OCI-LY1 (cell line): Measurements from ENCODE around the gene UNC93A.

Experiments used
- H2AFZ ChIP-seq: fragments of 200-600 bp; sonication (generic), shearing (Covaris generic); 2 replicates; pipeline ENCODE4 v1.6.0; 2014; ENCODE audit warnings: antibody characterized with exemption, mild to moderate bottlenecking, low read length
- H3F3A ChIP-seq: fragments of 200-600 bp; sonication (generic), shearing (Covaris generic); 2 replicates; pipeline ENCODE4 v1.6.0; 2014; ENCODE audit warnings: mild to moderate bottlenecking, antibody characterized with exemption, low read length, moderate library complexity; ENCODE audit not compliant: insufficient read depth
- H3K27ac ChIP-seq: fragments of 200-600 bp; sonication (generic); 2 replicates; pipeline ENCODE4 v1.5.1; 2014; ENCODE audit warnings: low read length, mixed run types, mild to moderate bottlenecking, low read depth; ENCODE audit not compliant: poor library complexity, severe bottlenecking
- H3K27me3 ChIP-seq: fragments of 200-600 bp; sonication (generic); 2 replicates; pipeline ENCODE4 v1.6.0; 2014; ENCODE audit warnings: antibody characterized with exemption, mild to moderate bottlenecking, low read length, moderate library complexity; ENCODE audit not compliant: insufficient read depth
- H3K36me3 ChIP-seq: fragments of 200-600 bp; sonication (generic); 2 replicates; pipeline ENCODE4 v1.6.1; 2014; ENCODE audit warnings: mild to moderate bottlenecking, antibody characterized with exemption, low read length, moderate library complexity, mixed read lengths; ENCODE audit not compliant: insufficient read depth
- H3K4me1 ChIP-seq: fragments of 200-600 bp; sonication (generic); 2 replicates; pipeline ENCODE4 v1.5.1; 2014; ENCODE audit warnings: mild to moderate bottlenecking, low read length, moderate library complexity; ENCODE audit not compliant: insufficient read depth, severe bottlenecking
- H3K4me2 ChIP-seq: fragments of 200-600 bp; sonication (generic), shearing (Covaris generic); 2 replicates; pipeline ENCODE4 v1.6.1; 2014; ENCODE audit warnings: low read length
- H3K4me3 ChIP-seq: fragments of 200-600 bp; sonication (generic); 2 replicates; pipeline ENCODE4 v1.5.1; 2014; ENCODE audit warnings: low read length, low read depth, mild to moderate bottlenecking, mixed read lengths; ENCODE audit not compliant: poor library complexity, severe bottlenecking
- H3K79me2 ChIP-seq: fragments of 200-600 bp; shearing (Covaris generic); 2 replicates; pipeline ENCODE4 v1.6.1; 2016; ENCODE audit warnings: mixed run types, low read length, mixed read lengths; ENCODE audit not compliant: insufficient read depth
- H3K9ac ChIP-seq: fragments of 200-600 bp; sonication (generic), shearing (Covaris generic); 2 replicates; pipeline ENCODE4 v1.6.1; 2014; ENCODE audit warnings: mild to moderate bottlenecking, low read length, mixed read lengths
- H3K9me2 ChIP-seq: fragments of 200-600 bp; sonication (generic), shearing (Covaris generic); 2 replicates; pipeline ENCODE4 v1.6.1; 2014; ENCODE audit warnings: low read depth, mild to moderate bottlenecking, low read length, mixed read lengths
- H3K9me3 ChIP-seq: fragments of 200-600 bp; shearing (Covaris generic); 2 replicates; pipeline ENCODE4 v1.6.1; 2014; ENCODE audit warnings: low read length, mixed read lengths
- H4K20me1 ChIP-seq: fragments of 200-600 bp; sonication (generic), shearing (Covaris generic); 2 replicates; pipeline ENCODE4 v1.6.0; 2016; ENCODE audit warnings: mild to moderate bottlenecking, low read length; ENCODE audit not compliant: insufficient read depth
- EZH2 ChIP-seq: fragments of 200-600 bp; sonication (generic), shearing (Covaris generic); IDR thresholded peaks from 2 replicates; pipeline ENCODE4 v1.8.0; 2017; ENCODE audit warnings: borderline replicate concordance, mixed run types, mild to moderate bottlenecking, antibody characterized with exemption, low read length, moderate library complexity, mixed read lengths
- TF ChIP-seq, protein P1 (sequence below): fragments of 200-600 bp; sonication (generic), shearing (Covaris generic); IDR thresholded peaks from 2 replicates; pipeline ENCODE4 v1.5.1; 2017; ENCODE audit warnings: mild to moderate bottlenecking, antibody characterized with exemption, low read length, moderate library complexity, mixed read lengths

UNC93A gene

DNA sequence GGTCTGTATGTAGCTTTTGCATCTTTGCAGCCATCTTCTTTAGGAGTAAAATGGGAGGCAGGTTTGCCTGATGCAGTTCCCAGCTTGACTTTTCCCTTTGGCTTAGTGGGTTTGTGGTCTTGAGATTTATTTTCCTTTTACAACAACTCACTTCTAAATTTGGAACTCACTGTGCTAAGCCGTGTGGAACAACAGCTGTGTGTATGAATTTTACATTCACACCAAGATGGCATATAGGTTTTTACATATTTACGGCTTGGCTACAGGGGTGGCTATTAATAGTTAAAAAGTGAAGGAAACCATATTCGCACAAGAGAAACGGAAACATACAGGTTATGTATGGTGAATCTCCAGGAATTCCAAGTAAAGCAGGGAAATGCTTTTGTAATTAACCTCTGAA, 36.3 kb downstream of the UNC93A start:
- H3K4me2 ChIP-seq, result no peak overlapping the region
- no peaks in the 10 kb centered on the region for H4K20me1 ChIP-seq
- TF ChIP-seq, protein P1, sequence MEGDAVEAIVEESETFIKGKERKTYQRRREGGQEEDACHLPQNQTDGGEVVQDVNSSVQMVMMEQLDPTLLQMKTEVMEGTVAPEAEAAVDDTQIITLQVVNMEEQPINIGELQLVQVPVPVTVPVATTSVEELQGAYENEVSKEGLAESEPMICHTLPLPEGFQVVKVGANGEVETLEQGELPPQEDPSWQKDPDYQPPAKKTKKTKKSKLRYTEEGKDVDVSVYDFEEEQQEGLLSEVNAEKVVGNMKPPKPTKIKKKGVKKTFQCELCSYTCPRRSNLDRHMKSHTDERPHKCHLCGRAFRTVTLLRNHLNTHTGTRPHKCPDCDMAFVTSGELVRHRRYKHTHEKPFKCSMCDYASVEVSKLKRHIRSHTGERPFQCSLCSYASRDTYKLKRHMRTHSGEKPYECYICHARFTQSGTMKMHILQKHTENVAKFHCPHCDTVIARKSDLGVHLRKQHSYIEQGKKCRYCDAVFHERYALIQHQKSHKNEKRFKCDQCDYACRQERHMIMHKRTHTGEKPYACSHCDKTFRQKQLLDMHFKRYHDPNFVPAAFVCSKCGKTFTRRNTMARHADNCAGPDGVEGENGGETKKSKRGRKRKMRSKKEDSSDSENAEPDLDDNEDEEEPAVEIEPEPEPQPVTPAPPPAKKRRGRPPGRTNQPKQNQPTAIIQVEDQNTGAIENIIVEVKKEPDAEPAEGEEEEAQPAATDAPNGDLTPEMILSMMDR, result no peak
- no peak for TF ChIP-seq EZH2
- no peaks in the 10 kb centered on the region for H3K36me3 ChIP-seq
- no peak overlapping the region for H2AFZ ChIP-seq
- H3K79me2 ChIP-seq, result no peaks in the 10 kb centered on the region
- no peaks in the 10 kb centered on the region for H3K9me3 ChIP-seq
- no peak overlapping the region for H3K27ac ChIP-seq
- H3K9ac ChIP-seq, result no peak overlapping the region
- H3K9me2 ChIP-seq, result no peaks in the 10 kb centered on the region
- no peaks in the 10 kb centered on the region for H3K27me3 ChIP-seq
- no peaks in the 10 kb centered on the region for H3K4me1 ChIP-seq
- no peaks in the 10 kb centered on the region for H3F3A ChIP-seq
- H3K4me3 ChIP-seq, result no peak overlapping the region

DNA sequence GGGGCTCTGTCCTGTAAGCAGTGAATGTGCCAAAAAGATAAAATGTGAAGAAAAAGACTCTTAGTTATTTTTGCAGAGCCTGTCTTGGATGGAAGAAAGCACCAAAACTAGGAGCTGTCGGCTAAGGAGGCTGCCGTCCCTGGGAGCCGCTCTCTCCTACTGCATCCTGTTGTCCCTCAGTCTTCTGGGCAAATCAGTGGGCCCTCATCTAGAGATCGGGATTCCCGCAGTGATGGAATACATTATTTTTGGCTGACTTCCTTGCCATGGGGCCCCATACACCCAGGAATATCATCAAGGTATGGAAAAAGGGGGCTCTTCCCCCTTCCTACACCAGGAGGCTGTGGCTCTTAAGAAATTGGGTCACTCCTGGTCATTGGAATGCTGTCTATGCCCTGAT, 37.0 kb downstream of the UNC93A start:
- Histone ChIP-seq H3K4me1 (no peaks in the 10 kb centered on the region), H3K9me3 (no peaks in the 10 kb centered on the region), H3K9me2 (no peaks in the 10 kb centered on the region), H3K9ac (no peak overlapping the region), H3F3A (no peaks in the 10 kb centered on the region), H3K4me2 (no peak overlapping the region), H3K27me3 (no peaks in the 10 kb centered on the region), H3K27ac (no peak overlapping the region), H4K20me1 (no peaks in the 10 kb centered on the region), H2AFZ (no peak overlapping the region), H3K79me2 (no peaks in the 10 kb centered on the region), H3K4me3 (no peak overlapping the region), H3K36me3 (no peaks in the 10 kb centered on the region)
- TF ChIP-seq, protein P1, result no peak
- TF ChIP-seq EZH2, result no peak

DNA sequence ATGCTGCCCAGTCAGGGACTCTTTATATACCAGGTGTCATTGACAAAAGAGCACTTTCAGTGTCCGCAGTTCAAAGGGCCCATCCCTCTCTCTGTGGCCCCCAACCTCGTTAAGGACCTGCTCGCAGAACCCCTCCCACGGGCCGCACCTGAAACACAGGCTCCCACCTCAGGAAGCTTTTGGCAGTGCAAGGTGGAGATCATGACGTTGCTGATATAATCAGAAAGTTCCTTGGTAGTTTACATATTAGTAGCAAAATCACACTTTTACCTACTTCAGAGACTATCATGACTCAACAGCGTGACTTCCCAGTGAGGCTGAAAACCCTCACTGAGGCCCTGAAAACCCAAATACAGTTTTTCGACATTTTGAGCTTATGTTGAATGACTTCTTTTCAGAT, 37.9 kb downstream of the UNC93A start:
- no peaks in the 10 kb centered on the region for H3K9me3 ChIP-seq
- H3K4me3 ChIP-seq, result no peak overlapping the region
- H3K4me2 ChIP-seq, result no peak overlapping the region
- no peaks in the 10 kb centered on the region for H3K9me2 ChIP-seq
- H2AFZ ChIP-seq, result no peak overlapping the region
- H3K36me3 ChIP-seq, result no peaks in the 10 kb centered on the region
- H3K79me2 ChIP-seq, result no peaks in the 10 kb centered on the region
- no peaks in the 10 kb centered on the region for H4K20me1 ChIP-seq
- no peaks in the 10 kb centered on the region for H3K4me1 ChIP-seq
- no peak overlapping the region for H3K27ac ChIP-seq
- H3F3A ChIP-seq, result no peaks in the 10 kb centered on the region
- TF ChIP-seq EZH2, result no peak
- TF ChIP-seq, protein P1, result no peak
- no peak overlapping the region for H3K9ac ChIP-seq
- H3K27me3 ChIP-seq, result no peaks in the 10 kb centered on the region
